Mammary epithelial cell (primary cell): Measurements from ENCODE around the gene ZFP69.

ENCODE experiments used
- EZH2 ChIP-seq: IDR thresholded peaks from 2 replicates; pipeline ENCODE4 v1.6.1; 2012; ENCODE audit warnings: low read length, inconsistent platforms, borderline replicate concordance
- TF ChIP-seq, protein P1 (sequence below), 2 donors: IDR thresholded peaks in 1 of 2; conservative IDR thresholded peaks in 1 of 2; 2 replicates each; pipeline ENCODE4 v1.5.1; 2011 to 2012; ENCODE audit warnings: inconsistent platforms in 2 of 2, low read length in 2 of 2, mild to moderate bottlenecking in 2 of 2, control low read depth in 1 of 2, low read depth in 1 of 2; ENCODE audit not compliant: insufficient read depth in 1 of 2; ENCODE audit errors: extremely low read depth in 1 of 2

DNA sequence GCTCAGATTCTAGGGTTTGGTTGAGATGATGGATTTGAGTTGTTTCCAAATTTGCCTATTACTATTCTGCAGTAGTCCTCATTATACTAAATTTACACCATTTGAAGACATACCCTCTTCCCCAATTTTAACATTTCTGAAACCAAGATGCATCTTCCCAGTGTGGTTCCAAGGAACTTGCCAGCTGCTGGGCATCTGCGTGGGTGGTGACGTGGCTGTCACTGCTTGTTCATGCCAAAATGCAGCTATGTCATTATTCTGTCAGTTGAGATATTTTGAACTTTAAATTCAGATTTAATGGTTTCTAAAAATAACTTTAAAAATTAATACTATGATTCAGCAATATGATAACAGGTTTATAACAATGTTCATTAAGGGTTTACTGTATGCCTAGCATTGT is 1.2 kb downstream of the ZFP69 start:
- TF ChIP-seq, protein P1, sequence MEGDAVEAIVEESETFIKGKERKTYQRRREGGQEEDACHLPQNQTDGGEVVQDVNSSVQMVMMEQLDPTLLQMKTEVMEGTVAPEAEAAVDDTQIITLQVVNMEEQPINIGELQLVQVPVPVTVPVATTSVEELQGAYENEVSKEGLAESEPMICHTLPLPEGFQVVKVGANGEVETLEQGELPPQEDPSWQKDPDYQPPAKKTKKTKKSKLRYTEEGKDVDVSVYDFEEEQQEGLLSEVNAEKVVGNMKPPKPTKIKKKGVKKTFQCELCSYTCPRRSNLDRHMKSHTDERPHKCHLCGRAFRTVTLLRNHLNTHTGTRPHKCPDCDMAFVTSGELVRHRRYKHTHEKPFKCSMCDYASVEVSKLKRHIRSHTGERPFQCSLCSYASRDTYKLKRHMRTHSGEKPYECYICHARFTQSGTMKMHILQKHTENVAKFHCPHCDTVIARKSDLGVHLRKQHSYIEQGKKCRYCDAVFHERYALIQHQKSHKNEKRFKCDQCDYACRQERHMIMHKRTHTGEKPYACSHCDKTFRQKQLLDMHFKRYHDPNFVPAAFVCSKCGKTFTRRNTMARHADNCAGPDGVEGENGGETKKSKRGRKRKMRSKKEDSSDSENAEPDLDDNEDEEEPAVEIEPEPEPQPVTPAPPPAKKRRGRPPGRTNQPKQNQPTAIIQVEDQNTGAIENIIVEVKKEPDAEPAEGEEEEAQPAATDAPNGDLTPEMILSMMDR (conservative IDR thresholded peaks at IDR 0.05 in 1 of 2, IDR thresholded peaks at IDR 0.05 in 1 of 2; ENCODE audit: extremely low read depth in 1 of 2, insufficient read depth in 1 of 2, low read depth in 1 of 2, low read length in 2 of 2) = no peak
- TF ChIP-seq EZH2 = no peak
